Effector memory CD4-positive, alpha-beta T cell (primary cell): ENCODE measurements around the gene FBXL20.
"Not testable (repeated sequence)": the region's sequence is repeated elsewhere in the genome, so short reads cannot be mapped to it uniquely, and the experiment has no call there.

Source experiments
- DNase-seq, 3 donors: peaks; one replicate each; pipeline ENCODE4 v3.0.0-alpha.2; 2020
- H3K27ac ChIP-seq: 2 replicates; pipeline ENCODE4 v1.7.0; 2013; ENCODE audit warnings: mild to moderate bottlenecking, low read length, moderate library complexity; ENCODE audit not compliant: insufficient read depth, poor library complexity, severe bottlenecking
- H3K27me3 ChIP-seq: replicated peaks from 2 replicates; pipeline ENCODE4 v1.7.0; 2013; ENCODE audit warnings: mild to moderate bottlenecking, low read length; ENCODE audit not compliant: insufficient read depth, control insufficient read depth, poor library complexity, severe bottlenecking
- H3K36me3 ChIP-seq: 2 replicates; pipeline ENCODE4 v1.7.0; 2013; ENCODE audit warnings: mild to moderate bottlenecking, low read length, moderate library complexity; ENCODE audit not compliant: control insufficient read depth, insufficient read depth
- H3K4me1 ChIP-seq: 2 replicates; pipeline ENCODE4 v1.7.0; 2013; ENCODE audit warnings: low read length, mild to moderate bottlenecking; ENCODE audit not compliant: control insufficient read depth, insufficient read depth, poor library complexity, severe bottlenecking
- H3K4me3 ChIP-seq: 2 replicates; pipeline ENCODE4 v1.7.0; 2013; ENCODE audit warnings: low read length, low read depth, mild to moderate bottlenecking; ENCODE audit not compliant: insufficient read depth, poor library complexity, severe bottlenecking
- H3K9me3 ChIP-seq: 2 replicates; pipeline ENCODE4 v1.7.0; 2013; ENCODE audit warnings: mild to moderate bottlenecking, low read length, moderate library complexity; ENCODE audit not compliant: control insufficient read depth

The FBXL20 gene

DNA sequence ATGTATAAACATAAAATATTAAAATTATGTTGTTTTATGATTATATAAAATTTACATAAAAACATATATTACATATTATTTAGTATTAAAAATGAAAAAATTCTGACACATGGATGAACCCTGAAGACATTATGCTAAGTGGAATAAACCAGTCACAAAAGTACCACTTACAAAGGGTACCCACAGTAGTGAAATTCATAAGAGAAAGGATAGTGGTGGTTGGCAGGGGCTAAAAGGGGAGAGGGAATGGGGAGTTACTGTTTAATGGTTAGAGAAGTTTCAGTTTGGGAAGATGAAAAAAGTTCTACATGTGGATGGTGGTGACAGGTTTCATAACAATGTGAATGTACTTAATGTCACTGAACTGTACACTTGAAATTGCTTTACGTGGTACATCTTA lies 41.4 kb downstream of the FBXL20 start:
- Histone ChIP-seq H3K27me3 (no peaks in the 10 kb centered on the region), H3K36me3 (no peaks in the 10 kb centered on the region), H3K4me3 (no peak overlapping the region), H3K4me1 (no peaks in the 10 kb centered on the region), H3K27ac (no peak overlapping the region), H3K9me3 (no peaks in the 10 kb centered on the region)
- DNase-seq: no peak

DNA sequence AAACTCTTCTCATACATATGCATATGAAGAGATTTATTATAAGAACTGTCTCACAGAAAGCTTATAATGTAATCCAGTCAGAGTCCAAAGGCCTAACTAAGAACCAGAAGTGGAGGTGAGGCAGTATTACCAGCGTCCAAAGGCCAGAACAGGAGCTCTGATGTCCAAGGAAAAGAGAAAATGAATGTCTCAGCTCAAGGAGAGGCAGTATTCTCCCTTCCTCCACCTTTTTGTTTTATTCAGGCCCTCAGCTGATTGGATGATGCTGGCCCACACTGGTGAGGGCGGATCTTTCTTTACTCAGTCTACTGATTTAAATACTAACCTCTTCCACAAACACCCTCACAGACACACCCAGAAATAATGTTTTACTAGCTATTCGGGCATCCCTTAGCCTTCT lies 43.4 kb downstream of the FBXL20 start:
- no peaks in the 10 kb centered on the region for H3K4me1 ChIP-seq
- H3K4me3 ChIP-seq: no peak overlapping the region
- DNase-seq: no peak
- no peaks in the 10 kb centered on the region for H3K9me3 ChIP-seq
- H3K27me3 ChIP-seq: no peaks in the 10 kb centered on the region
- H3K36me3 ChIP-seq: no peaks in the 10 kb centered on the region
- H3K27ac ChIP-seq: no peak overlapping the region

DNA sequence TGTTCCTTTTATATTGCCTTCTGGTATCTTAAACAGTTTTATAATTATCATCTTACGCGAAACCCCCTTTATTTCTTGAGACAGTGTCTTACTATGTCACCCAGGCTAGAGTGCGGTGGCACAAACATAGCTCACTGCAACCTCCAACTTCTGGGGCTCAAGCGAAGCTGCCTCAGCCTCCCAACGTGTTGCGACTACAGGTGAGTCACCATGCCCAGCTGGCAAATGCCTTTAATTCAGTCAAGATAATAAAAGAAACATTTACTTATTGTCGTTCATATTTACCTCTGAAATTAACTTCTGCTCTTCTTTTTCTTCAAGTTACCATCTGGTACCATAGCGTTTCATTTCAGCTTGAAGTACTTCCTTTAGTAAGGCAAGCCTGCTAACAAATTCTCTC lies 43.9 kb downstream of the FBXL20 start:
- Histone ChIP-seq H3K4me3 (no peak overlapping the region), H3K9me3 (no peaks in the 10 kb centered on the region), H3K27ac (no peak overlapping the region), H3K4me1 (no peaks in the 10 kb centered on the region), H3K27me3 (no peaks in the 10 kb centered on the region), H3K36me3 (no peaks in the 10 kb centered on the region)
- DNase-seq: no peak

DNA sequence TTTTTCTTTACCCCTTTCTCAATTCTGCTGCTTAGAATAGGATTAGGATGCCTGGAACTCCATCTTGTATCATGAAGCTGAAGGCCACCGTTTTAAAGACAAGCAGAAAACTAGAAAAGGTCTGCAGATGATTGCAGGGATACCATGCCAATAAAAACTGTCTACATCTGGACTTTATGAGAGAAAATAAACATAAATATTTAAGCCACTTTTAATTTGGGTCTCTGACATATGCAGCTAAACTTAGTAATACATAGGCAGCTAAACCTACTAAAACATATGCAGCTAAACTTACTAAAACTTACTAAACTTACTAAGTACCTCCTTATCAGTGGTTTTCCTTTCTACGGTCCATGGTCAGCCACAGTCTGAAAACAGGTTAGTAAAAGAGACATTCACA lies 48.4 kb downstream of the FBXL20 start:
- H3K4me1 ChIP-seq: no peaks in the 10 kb centered on the region
- no peaks in the 10 kb centered on the region for H3K9me3 ChIP-seq
- H3K4me3 ChIP-seq: no peak overlapping the region
- no peaks in the 10 kb centered on the region for H3K27me3 ChIP-seq
- H3K27ac ChIP-seq: no peak overlapping the region
- DNase-seq: no peak
- H3K36me3 ChIP-seq: no peaks in the 10 kb centered on the region

GRCh38 chr17:39352511-39352910 lies 48.9 kb downstream of the FBXL20 start:
- H3K4me1 ChIP-seq: no peaks in the 10 kb centered on the region
- H3K27ac ChIP-seq: no peak overlapping the region
- no peaks in the 10 kb centered on the region for H3K36me3 ChIP-seq
- no peaks in the 10 kb centered on the region for H3K9me3 ChIP-seq
- DNase-seq: no peak
- H3K27me3 ChIP-seq: no peaks in the 10 kb centered on the region
- H3K4me3 ChIP-seq: no peak overlapping the region

DNA sequence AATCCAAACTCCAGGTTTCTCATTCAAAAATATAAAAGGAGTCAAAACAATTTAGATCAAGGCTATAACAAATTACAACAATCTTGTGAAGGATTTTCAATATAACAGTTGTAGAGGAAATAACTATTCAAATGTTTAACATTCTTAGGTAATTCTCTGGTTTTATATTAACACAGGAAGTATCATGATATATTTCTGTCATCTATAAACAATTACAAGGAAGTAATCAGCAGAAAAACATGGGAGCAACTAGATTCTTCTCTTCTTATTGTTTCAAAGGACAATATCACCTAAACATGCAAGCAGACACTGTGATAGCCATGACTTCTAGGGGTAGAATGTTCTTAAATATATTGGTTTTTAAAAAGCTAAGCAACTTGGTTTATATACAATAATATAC lies 49.9 kb downstream of the FBXL20 start:
- Histone ChIP-seq H3K4me3 (no peak overlapping the region), H3K27ac (no peak overlapping the region), H3K27me3 (no peaks in the 10 kb centered on the region), H3K9me3 (no peaks in the 10 kb centered on the region), H3K36me3 (no peaks in the 10 kb centered on the region), H3K4me1 (no peaks in the 10 kb centered on the region)
- no peak for DNase-seq

DNA sequence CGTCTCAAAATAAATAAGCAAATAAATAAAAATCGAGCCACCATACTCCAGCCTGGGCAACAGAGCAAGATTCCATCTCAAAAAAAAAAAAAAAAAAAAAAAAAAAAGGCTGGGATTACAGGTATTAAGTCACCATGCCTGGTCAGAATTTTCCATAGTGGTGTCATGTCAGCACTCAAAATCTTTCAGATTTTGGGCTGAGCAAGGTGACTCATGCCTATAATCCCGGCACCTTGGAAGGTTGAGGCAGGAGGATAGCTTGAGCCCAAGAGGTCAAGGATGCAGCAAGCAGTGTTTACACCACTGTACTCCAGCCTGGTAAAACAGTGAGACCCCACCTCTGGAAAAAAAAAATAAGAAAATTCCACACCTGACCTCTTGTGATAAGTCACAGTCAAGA lies 52.2 kb downstream of the FBXL20 start:
- DNase-seq: no peak
- no peak overlapping the region for H3K4me3 ChIP-seq
- no peak overlapping the region for H3K27ac ChIP-seq
- H3K36me3 ChIP-seq: no peaks in the 10 kb centered on the region
- no peaks in the 10 kb centered on the region for H3K4me1 ChIP-seq
- no peaks in the 10 kb centered on the region for H3K9me3 ChIP-seq
- no peaks in the 10 kb centered on the region for H3K27me3 ChIP-seq

GRCh38 chr17:39346863-39347262 lies 54.6 kb downstream of the FBXL20 start:
- not testable (repeated sequence) for H3K4me1 ChIP-seq, DNase-seq, H3K27ac ChIP-seq, H3K9me3 ChIP-seq, H3K36me3 ChIP-seq, H3K4me3 ChIP-seq, H3K27me3 ChIP-seq

- Histone ChIP-seq H3K36me3 (peaks cover 19% of the 10 kb centered on the region), H3K9me3 (no peaks in the 10 kb centered on the region), H3K27me3 (no peaks in the 10 kb centered on the region), H3K27ac (no peak overlapping the region), H3K4me1 (no peaks in the 10 kb centered on the region), H3K4me3 (no peak overlapping the region)
- DNase-seq: no peak
Measured at GRCh38 chr17:39341541-39341940, 59.9 kb downstream of the FBXL20 start.

GRCh38 chr17:39340731-39341130 lies 60.7 kb downstream of the FBXL20 start:
- DNase-seq: no peak
- no peaks in the 10 kb centered on the region for H3K4me1 ChIP-seq
- peaks cover 19% of the 10 kb centered on the region for H3K36me3 ChIP-seq
- H3K9me3 ChIP-seq: no peaks in the 10 kb centered on the region
- H3K4me3 ChIP-seq: no peak overlapping the region
- H3K27ac ChIP-seq: no peak overlapping the region
- H3K27me3 ChIP-seq: no peaks in the 10 kb centered on the region

DNA sequence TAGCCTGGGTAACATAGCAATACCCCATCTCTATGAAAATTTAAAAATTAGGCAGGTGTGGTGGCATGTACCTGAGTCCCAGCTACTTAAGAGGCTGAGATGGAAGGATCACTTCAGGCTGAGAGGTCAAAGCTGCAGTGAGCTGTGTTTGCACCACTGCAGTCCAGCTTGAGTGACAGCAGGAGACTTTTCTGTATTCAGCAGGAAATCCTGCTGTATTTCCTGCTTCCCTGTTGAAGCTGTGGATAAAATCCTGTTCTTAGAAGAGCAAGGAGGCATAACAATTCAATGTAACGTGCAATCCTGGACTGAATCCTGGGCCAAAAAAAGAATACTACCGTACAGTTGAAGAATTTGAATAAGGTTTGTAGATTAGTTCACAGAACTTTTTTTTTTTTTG lies 62.2 kb downstream of the FBXL20 start:
- no peak overlapping the region for H3K27ac ChIP-seq
- peaks cover 19% of the 10 kb centered on the region for H3K36me3 ChIP-seq
- no peaks in the 10 kb centered on the region for H3K27me3 ChIP-seq
- no peaks in the 10 kb centered on the region for H3K4me1 ChIP-seq
- no peak for DNase-seq
- H3K4me3 ChIP-seq: no peak overlapping the region
- H3K9me3 ChIP-seq: no peaks in the 10 kb centered on the region
